Esophagus squamous epithelium (tissue), 5 donors: Measurements from ENCODE around the gene CRYAA. TPM values are rescaled to one million over a fixed set of nuclear protein-coding genes. Genes with fewer than 3 reads are reported as not detected.
A peak's percentile ranks its signal among the peaks of the same experiment; 100 is the strongest.

Source experiments
- DNase-seq: peaks from one replicate; lab custom pipeline; 2025; lab: John Stamatoyannopoulos, UW
- H3K27ac ChIP-seq, 4 donors: fragments of 200-600 bp; sonication (generic); one replicate each; pipeline ENCODE4 v1.5.1; 2016 to 2019; ENCODE audit warnings: mild to moderate bottlenecking in 1 of 4
- H3K27me3 ChIP-seq, 4 donors: fragments of 200-600 bp; sonication (generic); 1 replicate in 3 of 4; 2 replicates in 1 of 4; pipeline versions ENCODE4 v1.5.1 to v1.6.0; 2017 to 2021; ENCODE audit warnings: antibody characterized with exemption in 1 of 4
- H3K36me3 ChIP-seq, 3 donors: fragments of 200-600 bp; sonication (generic); one replicate each; pipeline ENCODE4 v1.5.1; 2016 to 2019
- H3K4me1 ChIP-seq, 3 donors: fragments of 200-600 bp; sonication (generic); one replicate each; pipeline ENCODE4 v1.5.1; 2017 to 2019
- H3K4me3 ChIP-seq, 4 donors: fragments of 200-600 bp; sonication (generic); 1 replicate in 3 of 4; 2 replicates in 1 of 4; pipeline ENCODE4 v1.5.1; 2016 to 2019; ENCODE audit warnings: mild to moderate bottlenecking in 2 of 4, moderate library complexity in 1 of 4
- H3K9me3 ChIP-seq, 3 donors: fragments of 200-600 bp; sonication (generic); one replicate each; pipeline ENCODE4 v1.5.1; 2016 to 2019
- POLR2A ChIP-seq, 4 donors: fragments of 450-650 bp; IDR thresholded peaks; one replicate each; pipeline ENCODE4 v1.6.1; 2017; ENCODE audit warnings: antibody characterized with exemption in 4 of 4, mild to moderate bottlenecking in 4 of 4, moderate library complexity in 3 of 4
- WGBS, 2 donors: methylation state at CpG; one replicate each; pipeline ENCODE4 v1.1.5; 2018; 5-methylcytosine and 5-hydroxymethylcytosine counted together
- intact Hi-C: fragments of 100-400 bp; cut with DNase I; formaldehyde crosslinking; loops from one replicate; pipeline ENCODE4 v1.15.0; 2022
- total RNA-seq, 4 donors: library from RNA; depleted of rRNA; stranded (reverse); fragments of >200 nt; gene quantifications; one replicate each; pipeline ENCODE4 v1.1.0, GENCODE V29; 2016
- TF ChIP-seq, protein P1 (sequence below), 6 experiments: fragments of 450-650 bp in 4 of 6; fragments of 200-600 bp in 2 of 6; sonication (generic) in 2 of 6; IDR thresholded peaks; one replicate each; pipeline ENCODE4 v1.5.1; 2016 to 2019; ENCODE audit warnings: antibody characterized with exemption in 6 of 6, mild to moderate bottlenecking in 4 of 6, moderate library complexity in 4 of 6
- donor health status: DM: yes; HTN: yes; CAD: no.

Gene CRYAA
- total RNA-seq, 4 donors from 2014 or later, result not detected

DNA sequence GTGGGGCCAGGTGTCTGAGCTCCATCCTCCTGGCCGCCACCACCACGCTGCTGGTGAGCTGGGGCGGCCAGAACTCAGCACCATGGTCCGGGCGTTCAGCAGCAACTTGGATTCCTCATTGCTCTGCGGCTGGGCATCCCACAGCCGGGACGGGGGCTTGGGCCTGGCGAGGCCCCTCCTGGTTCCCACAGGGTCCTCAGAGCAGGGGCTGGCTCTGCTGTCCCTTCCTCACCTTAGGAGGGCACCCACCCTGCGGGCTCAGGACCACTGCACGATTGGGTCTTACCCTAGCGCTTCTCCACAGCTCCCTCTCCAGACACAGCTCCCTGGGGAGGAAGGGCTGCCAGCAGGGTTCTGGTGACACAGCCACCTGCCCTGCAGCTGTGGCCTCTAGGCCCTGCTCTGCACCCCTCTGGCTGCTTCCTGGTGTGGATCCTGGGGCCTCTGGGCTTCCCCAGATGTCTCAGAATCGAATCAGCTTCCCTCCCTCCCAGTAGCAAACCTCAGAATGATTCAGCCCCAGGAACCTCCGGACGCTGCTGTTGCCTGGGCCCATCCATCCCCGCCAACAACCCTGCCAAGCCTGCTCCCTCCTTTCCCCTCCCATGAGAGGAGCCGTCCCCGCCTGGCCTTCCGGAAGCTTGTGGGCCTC, 25.0 kb downstream of the CRYAA start:
- Histone ChIP-seq H3K9me3 (peaks cover 0 to 4% (median 0%) of the 10 kb centered on the region in 3 donors), H3K27me3 (peaks cover 0 to 44% (median 0%) of the 10 kb centered on the region in 4 donors), H3K27ac (peak overlapping the region in 1 of 4 donors; percentile 4), H3K36me3 (no peaks in the 10 kb centered on the region), H3K4me1 (peaks cover 10 to 70% (median 14%) of the 10 kb centered on the region in 3 donors), H3K4me3 (no peak overlapping the region)
- no peak for TF ChIP-seq POLR2A (IDR thresholded peaks at IDR 0.05)
- TF ChIP-seq, protein P1, sequence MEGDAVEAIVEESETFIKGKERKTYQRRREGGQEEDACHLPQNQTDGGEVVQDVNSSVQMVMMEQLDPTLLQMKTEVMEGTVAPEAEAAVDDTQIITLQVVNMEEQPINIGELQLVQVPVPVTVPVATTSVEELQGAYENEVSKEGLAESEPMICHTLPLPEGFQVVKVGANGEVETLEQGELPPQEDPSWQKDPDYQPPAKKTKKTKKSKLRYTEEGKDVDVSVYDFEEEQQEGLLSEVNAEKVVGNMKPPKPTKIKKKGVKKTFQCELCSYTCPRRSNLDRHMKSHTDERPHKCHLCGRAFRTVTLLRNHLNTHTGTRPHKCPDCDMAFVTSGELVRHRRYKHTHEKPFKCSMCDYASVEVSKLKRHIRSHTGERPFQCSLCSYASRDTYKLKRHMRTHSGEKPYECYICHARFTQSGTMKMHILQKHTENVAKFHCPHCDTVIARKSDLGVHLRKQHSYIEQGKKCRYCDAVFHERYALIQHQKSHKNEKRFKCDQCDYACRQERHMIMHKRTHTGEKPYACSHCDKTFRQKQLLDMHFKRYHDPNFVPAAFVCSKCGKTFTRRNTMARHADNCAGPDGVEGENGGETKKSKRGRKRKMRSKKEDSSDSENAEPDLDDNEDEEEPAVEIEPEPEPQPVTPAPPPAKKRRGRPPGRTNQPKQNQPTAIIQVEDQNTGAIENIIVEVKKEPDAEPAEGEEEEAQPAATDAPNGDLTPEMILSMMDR (IDR thresholded peaks at IDR 0.05), result no peak
- 29 to 36% methylated on average over 8 to 9 of the region's 19 CpGs for WGBS, 2 donors
- DNase-seq, result no peak
- intact Hi-C loops, result no loop called here

DNA sequence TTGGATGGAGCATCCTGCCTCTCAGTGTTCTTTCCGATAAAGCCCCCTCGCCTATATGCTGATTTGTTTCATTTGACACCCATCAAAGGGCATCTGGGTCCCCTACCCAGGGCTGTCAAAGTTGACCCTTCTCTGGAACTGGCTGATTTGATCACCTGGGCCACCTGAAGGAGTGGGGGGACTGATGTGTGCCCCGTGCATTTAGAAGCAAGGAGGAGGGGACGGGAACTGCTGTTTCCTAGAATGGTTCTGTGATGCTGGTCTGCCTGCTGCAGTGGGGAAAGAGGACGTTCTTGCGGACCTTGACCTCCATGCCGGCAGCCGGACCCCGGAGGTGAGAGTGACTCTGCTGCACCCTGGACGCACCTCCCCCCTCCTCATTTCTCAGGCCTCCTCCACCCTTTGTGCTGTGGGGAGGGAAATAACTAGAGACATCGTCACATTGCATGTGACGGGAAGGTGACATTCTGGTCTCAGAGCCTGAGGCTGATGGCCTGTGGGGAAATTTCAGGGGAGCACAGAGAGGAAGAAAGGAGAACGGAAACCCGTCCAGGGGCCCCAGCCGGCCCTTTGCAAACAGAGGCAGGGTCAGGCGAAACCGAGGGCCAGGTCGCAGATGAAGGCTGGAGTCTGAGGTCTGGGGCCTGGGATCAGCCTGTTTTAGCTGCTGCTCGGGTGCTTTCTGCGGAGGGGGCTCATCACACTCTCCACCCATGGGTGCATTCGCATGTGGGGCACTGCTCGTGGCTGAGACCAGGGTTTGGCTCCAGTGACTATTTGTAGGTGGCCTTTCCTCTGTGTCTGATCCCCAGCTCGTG, 25.7 kb downstream of the CRYAA start:
- peaks cover 10 to 62% (median 11%) of the 10 kb centered on the region in 3 donors for H3K4me1 ChIP-seq
- DNase-seq, result no peak
- peaks cover 0 to 44% (median 0%) of the 10 kb centered on the region in 4 donors for H3K27me3 ChIP-seq
- peaks cover 0 to 5% (median 0%) of the 10 kb centered on the region in 3 donors for H3K9me3 ChIP-seq
- TF ChIP-seq, protein P1 (IDR thresholded peaks at IDR 0.05), result no peak
- TF ChIP-seq POLR2A (IDR thresholded peaks at IDR 0.05), result no peak
- H3K27ac ChIP-seq, result peak overlapping the region in 1 of 4 donors; percentile 4
- no peak overlapping the region for H3K4me3 ChIP-seq
- no peaks in the 10 kb centered on the region for H3K36me3 ChIP-seq
- intact Hi-C loops, result no loop called here
- 73 to 76% methylated on average over 17 to 21 of the region's 23 CpGs for WGBS, 2 donors

DNA sequence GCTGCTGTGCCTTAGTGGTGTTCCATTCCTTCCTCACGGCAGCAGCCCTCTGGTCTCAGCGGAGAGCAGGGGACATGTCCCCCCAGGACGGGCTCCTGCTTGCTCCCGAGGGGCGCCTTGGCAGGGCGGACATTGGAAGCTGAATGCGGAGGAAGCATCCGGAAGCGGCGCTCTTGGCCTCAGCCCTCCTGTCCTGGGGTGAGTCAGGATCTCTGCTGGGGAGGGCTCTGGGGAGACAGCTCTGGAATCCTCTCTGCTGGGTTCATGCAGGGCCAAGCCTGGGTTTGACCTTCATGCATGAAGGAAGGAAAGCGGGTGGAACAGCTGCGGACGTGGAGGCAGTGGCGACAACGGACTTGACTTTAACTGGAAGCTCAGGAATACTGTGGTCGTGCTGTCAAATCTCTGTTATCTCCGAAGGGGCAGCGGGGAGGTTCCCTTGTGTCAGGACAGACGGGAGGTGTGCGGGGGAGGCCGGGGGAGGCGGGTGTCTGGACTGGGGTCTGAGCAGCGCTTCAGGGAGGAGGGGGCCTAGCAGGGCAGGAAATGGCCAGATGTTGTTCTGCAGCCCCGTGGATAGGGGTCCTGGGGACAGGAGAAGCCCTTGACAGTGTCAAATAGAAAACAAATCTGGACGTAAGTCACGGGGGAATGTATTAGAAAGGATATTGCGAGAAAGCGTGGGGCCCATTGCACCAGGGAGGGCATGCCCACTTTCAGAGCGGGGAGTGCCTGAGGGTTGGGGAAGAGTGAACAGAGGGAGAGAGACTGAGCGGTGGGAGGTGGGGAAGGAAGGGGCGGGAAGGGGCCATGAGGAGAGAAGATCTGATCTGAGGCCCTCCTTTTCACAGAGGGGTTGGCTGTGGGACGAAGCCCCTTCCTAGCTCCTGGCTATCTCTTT, 26.6 kb downstream of the CRYAA start:
- 76 to 85% methylated on average over 18 to 26 of the region's 32 CpGs for WGBS, 2 donors
- H3K4me3 ChIP-seq, result no peak overlapping the region
- peaks cover 0 to 5% (median 2%) of the 10 kb centered on the region in 3 donors for H3K9me3 ChIP-seq
- H3K4me1 ChIP-seq, result peaks cover 10 to 59% (median 11%) of the 10 kb centered on the region in 3 donors
- intact Hi-C loops, result no loop called here
- H3K27me3 ChIP-seq, result peaks cover 0 to 41% (median 0%) of the 10 kb centered on the region in 4 donors
- H3K36me3 ChIP-seq, result no peaks in the 10 kb centered on the region
- H3K27ac ChIP-seq, result peak overlapping the region in 1 of 4 donors; percentile 53
- no peak for DNase-seq
- TF ChIP-seq, protein P1 (IDR thresholded peaks at IDR 0.05), result no peak
- TF ChIP-seq POLR2A (IDR thresholded peaks at IDR 0.05), result no peak

DNA sequence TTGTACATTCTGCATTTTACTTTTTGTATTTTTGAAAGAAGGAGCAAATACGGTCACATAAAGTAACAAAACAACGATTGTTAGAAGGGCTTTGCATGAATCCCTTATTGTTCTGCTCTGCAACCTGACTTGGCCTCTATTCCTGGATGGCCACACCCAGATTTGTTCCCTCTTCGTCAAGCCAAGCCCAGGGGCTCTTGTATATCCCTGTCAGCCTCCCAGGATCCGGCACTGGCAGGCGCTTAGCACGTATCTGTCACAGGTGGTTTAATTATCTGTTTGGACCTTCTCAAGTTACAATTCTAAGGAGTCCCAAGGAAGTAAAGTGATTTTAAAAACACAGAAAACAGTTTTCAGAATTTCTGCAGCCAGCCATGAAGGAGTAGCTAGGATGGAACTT, 28.0 kb downstream of the CRYAA start:
- Histone ChIP-seq H3K27ac (peak overlapping the region; percentile 22 to 84 (median 65)), H3K4me3 (no peak overlapping the region), H3K9me3 (peaks cover 0 to 17% (median 14%) of the 10 kb centered on the region in 3 donors), H3K36me3 (no peaks in the 10 kb centered on the region), H3K27me3 (peaks cover 0 to 36% (median 0%) of the 10 kb centered on the region in 4 donors), H3K4me1 (peaks cover 10 to 53% (median 11%) of the 10 kb centered on the region in 3 donors)
- no peak for DNase-seq
- intact Hi-C loops, result no loop called here
- no peak for TF ChIP-seq POLR2A (IDR thresholded peaks at IDR 0.05)
- TF ChIP-seq, protein P1 (IDR thresholded peaks at IDR 0.05), result no peak
- WGBS, 2 donors, result 24 to 47% methylated on average over 6 of the region's 6 CpGs
